Endothelial cell of umbilical vein (primary cell): Measurements from ENCODE around the gene BCL2. TPM values are rescaled to one million over a fixed set of nuclear protein-coding genes. Genes with fewer than 3 reads are reported as not detected.

Source experiments
- BruUV-seq: library from RNA; stranded (reverse); fragments of 400-500 nt; replicated peaks from 2 replicates; lab custom pipeline; 2021; lab: Mats Ljungman, UMichigan
- CTCF ChIA-PET: fragments of 300-600, 350-600 bp; sonication (Branson Sonifier 250); formaldehyde crosslinking; loops from one replicate; lab custom pipeline; 2021; ENCODE audit warnings: antibody characterized with exemption, inconsistent platforms; lab: Charles Lee
- POLR2A ChIA-PET: fragments of 300-600, 350-600 bp; sonication (Branson Sonifier 250); formaldehyde crosslinking; loops from one replicate; lab custom pipeline; 2021; ENCODE audit warnings: antibody characterized with exemption, inconsistent platforms; lab: Charles Lee
- DNase-seq: peaks from one replicate; pipeline ENCODE4 v3.0.0-alpha.2; 2011; ENCODE audit warnings: low read depth, low spot score
- FAIRE-seq: peaks from 2 replicates; lab custom pipeline; 2011; peaks lifted over from hg19 to GRCh38; lab: Jason Lieb, UNC
- H2AFZ ChIP-seq: 2 replicates; pipeline ENCODE4 v1.6.0; 2012; ENCODE audit warnings: low read depth, low read length, control low read depth, inconsistent platforms
- H3K27ac ChIP-seq: 2 replicates; pipeline ENCODE4 v1.5.1; 2011; ENCODE audit warnings: low read depth, mild to moderate bottlenecking, control low read depth, low read length, moderate library complexity; ENCODE audit not compliant: insufficient read depth
- H3K27me3 ChIP-seq, 2 experiments: 2 replicates each; pipeline versions ENCODE4 v1.6.0 to v1.6.1; 2011; ENCODE audit warnings: low read length in 2 of 2, mixed read lengths in 1 of 2; ENCODE audit not compliant: control insufficient read depth in 2 of 2, insufficient read depth in 2 of 2
- H3K36me3 ChIP-seq, 2 experiments: 2 replicates in 1 of 2; 3 replicates in 1 of 2; pipeline ENCODE4 v1.5.1; 2011; ENCODE audit warnings: low read length in 2 of 2, mild to moderate bottlenecking in 1 of 2, moderate library complexity in 1 of 2; ENCODE audit not compliant: control insufficient read depth in 2 of 2, insufficient read depth in 2 of 2; ENCODE audit errors: extremely low read depth in 1 of 2
- H3K4me1 ChIP-seq: 3 replicates; pipeline ENCODE4 v1.5.1; 2011; ENCODE audit warnings: mild to moderate bottlenecking, low read length; ENCODE audit not compliant: control insufficient read depth, insufficient read depth; ENCODE audit errors: extremely low read depth
- H3K4me2 ChIP-seq: 2 replicates; pipeline ENCODE4 v1.6.1; 2011; ENCODE audit warnings: low read length, control low read depth, mixed read lengths; ENCODE audit not compliant: insufficient read depth
- H3K4me3 ChIP-seq, 3 experiments: fragments of 200-600 bp in 1 of 3; sonication (generic), shearing (Covaris generic) in 1 of 3; replicated peaks in 1 of 3; 2 replicates each; pipeline ENCODE4 v1.5.1; 2011 to 2016; ENCODE audit warnings: control low read depth in 3 of 3, low read length in 3 of 3, mild to moderate bottlenecking in 2 of 3, inconsistent platforms in 1 of 3, low read depth in 1 of 3, moderate library complexity in 1 of 3; ENCODE audit not compliant: insufficient read depth in 1 of 3
- H3K79me2 ChIP-seq: 2 replicates; pipeline ENCODE4 v1.6.0; 2012; ENCODE audit warnings: low read length, inconsistent platforms; ENCODE audit not compliant: control insufficient read depth, insufficient read depth
- H3K9ac ChIP-seq: replicated peaks from 2 replicates; pipeline ENCODE3; 2011; ENCODE audit warnings: low read length, control low read depth; ENCODE audit not compliant: insufficient read depth; ENCODE audit errors: extremely low read depth
- H3K9me1 ChIP-seq: replicated peaks from 3 replicates; pipeline ENCODE4 v1.6.0; 2011; ENCODE audit warnings: mild to moderate bottlenecking, low read length; ENCODE audit not compliant: control insufficient read depth, insufficient read depth; ENCODE audit errors: extremely low read depth
- H3K9me3 ChIP-seq: replicated peaks from 2 replicates; pipeline ENCODE4 v1.5.1; 2012; ENCODE audit warnings: low read length, inconsistent platforms; ENCODE audit not compliant: control insufficient read depth, insufficient read depth
- H4K20me1 ChIP-seq: replicated peaks from 2 replicates; pipeline ENCODE3; 2011; ENCODE audit warnings: mild to moderate bottlenecking, low read length; ENCODE audit not compliant: control insufficient read depth, insufficient read depth; ENCODE audit errors: extremely low read depth
- CTCF ChIP-seq, 2 donors: IDR thresholded peaks; 1 replicate in 1 of 2; 2 replicates in 1 of 2; pipeline ENCODE4 v1.5.1; 2011; ENCODE audit warnings: low read length in 2 of 2, mild to moderate bottlenecking in 2 of 2, moderate library complexity in 2 of 2, control low read depth in 1 of 2, inconsistent platforms in 1 of 2, low read depth in 1 of 2; ENCODE audit not compliant: insufficient read depth in 1 of 2; ENCODE audit errors: extremely low read depth in 1 of 2
- EZH2 ChIP-seq: IDR thresholded peaks from 2 replicates; pipeline ENCODE4 v1.6.1; 2012; ENCODE audit warnings: borderline replicate concordance, low read depth, mild to moderate bottlenecking, moderate library complexity, low read length, inconsistent platforms; ENCODE audit not compliant: severe bottlenecking
- FOS ChIP-seq: IDR thresholded peaks from 2 replicates; pipeline ENCODE4 v1.6.1; 2011; ENCODE audit warnings: mild to moderate bottlenecking, low read length, moderate library complexity, borderline replicate concordance; ENCODE audit not compliant: insufficient read depth
- GATA2 ChIP-seq: IDR thresholded peaks from 2 replicates; pipeline ENCODE4 v1.7.0; 2011; ENCODE audit warnings: low read depth, mild to moderate bottlenecking, moderate library complexity, mixed read lengths, low read length; ENCODE audit not compliant: insufficient read length, insufficient read depth
- JUN ChIP-seq: IDR thresholded peaks from 2 replicates; pipeline ENCODE4 v1.6.1; 2011; ENCODE audit warnings: borderline replicate concordance, low read depth; ENCODE audit not compliant: insufficient read length, insufficient read depth
- MAX ChIP-seq: IDR thresholded peaks from 2 replicates; pipeline ENCODE4 v1.6.1; 2011; ENCODE audit not compliant: insufficient read depth, insufficient read length
- MYC ChIP-seq: IDR thresholded peaks from one replicate; pipeline ENCODE4 v1.6.1; 2011; ENCODE audit warnings: mild to moderate bottlenecking, low read depth, low read length
- POLR2A ChIP-seq: IDR thresholded peaks from 2 replicates; pipeline ENCODE4 v1.6.1; 2012; ENCODE audit warnings: low read depth, mild to moderate bottlenecking, control low read depth, low read length
- POLR2AphosphoS5 ChIP-seq: IDR thresholded peaks from 2 replicates; pipeline ENCODE4 v1.6.1; 2012; ENCODE audit warnings: low read depth, mild to moderate bottlenecking, control low read depth, low read length, moderate library complexity; ENCODE audit not compliant: insufficient read depth
- dilution Hi-C: fragments of 300-500 bp; cut with MboI; formaldehyde crosslinking; loops from one replicate; pipeline ENCODE4 v1.15.0; 2019; ENCODE audit warnings: low sequenced_read_pairs; ENCODE audit not compliant: extremely low pct_ligation_motif_present
- intact Hi-C: fragments of 100-400 bp; cut with micrococcal nuclease; formaldehyde crosslinking; loops from one replicate; pipeline ENCODE4 v1.10.0; 2022
- polyA plus RNA-seq, 4 experiments: library from polyadenylated mRNA; depleted of rRNA in 3 of 4; stranded (reverse) in 3 of 4; unstranded in 1 of 4; fragments of >200 nt; gene quantifications; 2 replicates each; pipeline versions ENCODE4 v1.2.1 to v1.2.3, GENCODE V29; 2011 to 2012; ENCODE audit warnings: missing spikeins in 1 of 4
- total RNA-seq: library from RNA; stranded (reverse); gene quantifications from 2 replicates; pipeline ENCODE4 v1.2.3, GENCODE V29; 2021

BCL2 gene
- total and polyA plus RNA-seq, 2 donors (not counting 3 experiments of a cell fraction or from before 2014, with no cell fraction given): 0.35 to 5.0 TPM

- TF ChIP-seq CTCF (IDR thresholded peaks at IDR 0.05; ENCODE audit: extremely low read depth in 1 of 2, insufficient read depth in 1 of 2, low read depth in 1 of 2, low read length in 2 of 2) (no peak), POLR2A (no peak), FOS (no peak), MYC (no peak), JUN (no peak), POLR2AphosphoS5 (no peak), GATA2 (no peak), EZH2 (no peak), MAX (no peak)
- Histone ChIP-seq H3K79me2 (no peaks in the 10 kb centered on the region), H3K9me1 (no peaks in the 10 kb centered on the region), H3K27ac (no peak overlapping the region), H3K36me3 (no peaks in the 10 kb centered on the region), H3K4me3 (no peak overlapping the region), H3K9me3 (no peaks in the 10 kb centered on the region), H4K20me1 (no peaks in the 10 kb centered on the region), H3K27me3 (peaks cover 0 to 2% of the 10 kb centered on the region in 2 experiments), H3K9ac (no peak overlapping the region), H3K4me1 (peaks cover 12% of the 10 kb centered on the region), H3K4me2 (no peak overlapping the region), H2AFZ (no peak overlapping the region)
- BruUV-seq: no TSS peak
- FAIRE-seq: no peak
- no peak for DNase-seq
- intact Hi-C loops (no loop called here), dilution Hi-C loops (no loop called here)
- ChIA-PET POLR2A (no interaction called here), CTCF (no interaction called here)
Measured at GRCh38 chr18:63107931-63108330, 211.6 kb downstream of the BCL2 start.
